Sigmoid colon (tissue), 7 donors: ENCODE results near the gene ALDH3B2. TPM values are rescaled to one million over a fixed set of nuclear protein-coding genes. Genes with fewer than 3 reads are reported as not detected.

Experiments used
- DNase-seq: peaks from one replicate; pipeline ENCODE4 v3.0.0-alpha.2; 2019
- H3K27ac ChIP-seq, 4 donors: fragments of 200-600 bp; sonication (generic); one replicate each; pipeline ENCODE4 v1.5.1; 2016 to 2019; ENCODE audit warnings: mild to moderate bottlenecking in 1 of 4
- H3K27me3 ChIP-seq, 3 donors: fragments of 200-600 bp; sonication (generic); one replicate each; pipeline ENCODE4 v1.5.1; 2019; ENCODE audit warnings: mild to moderate bottlenecking in 1 of 3
- H3K36me3 ChIP-seq, 4 donors: fragments of 200-600 bp; sonication (generic); one replicate each; pipeline ENCODE4 v1.5.1; 2016 to 2019
- H3K4me1 ChIP-seq, 4 donors: fragments of 200-600 bp; sonication (generic); one replicate each; pipeline ENCODE4 v1.5.1; 2017 to 2019
- H3K4me3 ChIP-seq, 4 donors: fragments of 200-600 bp; sonication (generic); one replicate each; pipeline ENCODE4 v1.5.1; 2017 to 2019; ENCODE audit warnings: mild to moderate bottlenecking in 2 of 4, moderate library complexity in 1 of 4
- H3K9me3 ChIP-seq, 4 donors: fragments of 200-600 bp in 3 of 4; sonication (generic) in 3 of 4; one replicate each; pipeline versions ENCODE4 v1.5.1 to v1.6.1; 2013 to 2019
- CTCF ChIP-seq, 4 experiments: fragments of 450-650 bp in 3 of 4; fragments of 200-600 bp in 1 of 4; IDR thresholded peaks; one replicate each; pipeline ENCODE4 v1.5.1; 2016 to 2019; ENCODE audit warnings: antibody characterized with exemption in 4 of 4, mild to moderate bottlenecking in 3 of 4, moderate library complexity in 2 of 4
- EP300 ChIP-seq, 4 donors: sonication (generic); formaldehyde crosslinking; IDR thresholded peaks; one replicate each; pipeline ENCODE4 v1.6.1; 2017; ENCODE audit warnings: antibody characterized with exemption in 4 of 4
- POLR2A ChIP-seq, 2 donors: fragments of 450-650 bp; IDR thresholded peaks; one replicate each; pipeline ENCODE4 v1.6.1; 2016; ENCODE audit warnings: antibody characterized with exemption in 2 of 2, mild to moderate bottlenecking in 2 of 2, moderate library complexity in 2 of 2
- POLR2AphosphoS5 ChIP-seq, 4 donors: sonication (generic); formaldehyde crosslinking; IDR thresholded peaks; one replicate each; pipeline ENCODE4 v1.6.1; 2017; ENCODE audit warnings: antibody characterized with exemption in 4 of 4
- WGBS, 2 donors: extraction: QIAGEN DNeasy Blood & Tissue Kit; methylation state at CpG; one replicate each; pipeline ENCODE4 v1.1.7; 2013; 5-methylcytosine and 5-hydroxymethylcytosine counted together
- intact Hi-C: fragments of 100-400 bp; cut with DNase I; formaldehyde crosslinking; loops from one replicate; pipeline ENCODE4 v1.15.1; 2023
- polyA plus RNA-seq, 3 donors: library from polyadenylated mRNA; stranded (reverse); fragments of 200-250 nt; gene quantifications; one replicate each; pipeline ENCODE4 v1.2.3, GENCODE V29; 2013
- total RNA-seq, 4 donors: library from RNA; depleted of rRNA; stranded (reverse); fragments of >200 nt; gene quantifications; one replicate each; pipeline ENCODE4 v1.1.0, GENCODE V29; 2016
- donor health status: healthy with polysubstance abuse.
- donor health status: Bipolar disorder and iron deficiency.
- donor health status: healthy.

Gene ALDH3B2
- total and polyA plus RNA-seq, 7 donors, result 0.38 TPM; not detected in 6

- intact Hi-C loops, result no loop called here
- no peaks in the 10 kb centered on the region for H3K4me1 ChIP-seq
- 84 to 89% methylated on average over 22 of the region's 22 CpGs for WGBS, 2 donors
- H3K4me3 ChIP-seq, result no peak overlapping the region
- H3K27ac ChIP-seq, result no peak overlapping the region
- peak; percentile 2 for DNase-seq
- H3K9me3 ChIP-seq, result no peaks in the 10 kb centered on the region
- H3K36me3 ChIP-seq, result no peaks in the 10 kb centered on the region
- no peak for TF ChIP-seq CTCF (IDR thresholded peaks at IDR 0.05)
- no peak for TF ChIP-seq POLR2AphosphoS5 (IDR thresholded peaks at IDR 0.05)
- no peak for TF ChIP-seq EP300 (IDR thresholded peaks at IDR 0.05)
- H3K27me3 ChIP-seq, result peaks cover 0 to 16% (median 0%) of the 10 kb centered on the region in 3 donors
Measured at GRCh38 chr11:67644472-67645418, 29.7 kb downstream of the ALDH3B2 start.

GRCh38 chr11:67644042-67644441, 30.4 kb downstream of the ALDH3B2 start:
- no peaks in the 10 kb centered on the region for H3K36me3 ChIP-seq
- H3K27me3 ChIP-seq, result peaks cover 0 to 17% (median 0%) of the 10 kb centered on the region in 3 donors
- no peak overlapping the region for H3K4me3 ChIP-seq
- H3K4me1 ChIP-seq, result no peaks in the 10 kb centered on the region
- H3K27ac ChIP-seq, result no peak overlapping the region
- WGBS, 2 donors, result 89 to 92% methylated on average over 5 of the region's 5 CpGs
- DNase-seq, result no peak
- no peak for TF ChIP-seq POLR2A (IDR thresholded peaks at IDR 0.05)
- no peak for TF ChIP-seq EP300 (IDR thresholded peaks at IDR 0.05)
- no peak for TF ChIP-seq POLR2AphosphoS5 (IDR thresholded peaks at IDR 0.05)
- no peak for TF ChIP-seq CTCF (IDR thresholded peaks at IDR 0.05)
- intact Hi-C loops, result no loop called here
- H3K9me3 ChIP-seq, result no peaks in the 10 kb centered on the region

GRCh38 chr11:67642173-67643120, 32.0 kb downstream of the ALDH3B2 start:
- peaks cover 0 to 11% (median 0%) of the 10 kb centered on the region in 3 donors for H3K27me3 ChIP-seq

More at GRCh38 chr11:67642173-67643120, 32.0 kb downstream of the ALDH3B2 start:
- Histone ChIP-seq H3K9me3 (no peaks in the 10 kb centered on the region), H3K27ac (no peak overlapping the region), H3K4me3 (no peak overlapping the region), H3K36me3 (no peaks in the 10 kb centered on the region), H3K4me1 (no peaks in the 10 kb centered on the region)
- DNase-seq, result peak; percentile 35
- WGBS, 2 donors, result 93% methylated on average over 15 of the region's 15 CpGs
- intact Hi-C loops, result no loop called here
- TF ChIP-seq CTCF (IDR thresholded peaks at IDR 0.05) (no peak), EP300 (IDR thresholded peaks at IDR 0.05) (no peak), POLR2AphosphoS5 (IDR thresholded peaks at IDR 0.05) (no peak), POLR2A (IDR thresholded peaks at IDR 0.05) (no peak)
